Astrocyte (in vitro differentiated cells and primary cell): ENCODE results near the gene PTPRT. TPM values are rescaled to one million over a fixed set of nuclear protein-coding genes. Genes with fewer than 3 reads are reported as not detected.

Experiments
- DNase-seq: peaks from one replicate; pipeline ENCODE4 v3.0.0-alpha.2; 2010; ENCODE audit warnings: low read depth
- FAIRE-seq: peaks from 2 replicates; lab custom pipeline; 2011; peaks lifted over from hg19 to GRCh38; lab: Jason Lieb, UNC
- H2AFZ ChIP-seq: 2 replicates; pipeline ENCODE4 v1.6.0; 2012; ENCODE audit warnings: low read depth, low read length, inconsistent platforms
- H3K27ac ChIP-seq: 2 replicates; pipeline ENCODE4 v1.5.1; 2011; ENCODE audit warnings: low read depth, low read length, inconsistent platforms
- H3K27me3 ChIP-seq: 2 replicates; pipeline ENCODE4 v1.6.0; 2011; ENCODE audit warnings: low read length, inconsistent platforms; ENCODE audit not compliant: insufficient read depth
- H3K36me3 ChIP-seq: 2 replicates; pipeline ENCODE4 v1.5.1; 2011; ENCODE audit warnings: low read length, inconsistent platforms; ENCODE audit not compliant: insufficient read depth
- H3K4me1 ChIP-seq: 2 replicates; pipeline ENCODE4 v1.5.1; 2011; ENCODE audit warnings: low read length, inconsistent platforms; ENCODE audit not compliant: insufficient read depth
- H3K4me2 ChIP-seq: 2 replicates; pipeline ENCODE4 v1.6.0; 2012; ENCODE audit warnings: low read length, inconsistent platforms
- H3K4me3 ChIP-seq: 2 replicates; pipeline ENCODE4 v1.5.1; 2011; ENCODE audit warnings: low read depth, mild to moderate bottlenecking, low read length, inconsistent platforms; ENCODE audit not compliant: insufficient read depth
- H3K79me2 ChIP-seq: 2 replicates; pipeline ENCODE4 v1.6.0; 2012; ENCODE audit warnings: mild to moderate bottlenecking, low read length, inconsistent platforms; ENCODE audit not compliant: insufficient read depth
- H3K9ac ChIP-seq: 2 replicates; pipeline ENCODE4 v1.6.0; 2012; ENCODE audit warnings: mild to moderate bottlenecking, low read length, inconsistent platforms
- H3K9me3 ChIP-seq: 2 replicates; pipeline ENCODE4 v1.5.1; 2012; ENCODE audit warnings: low read depth, mild to moderate bottlenecking, low read length, inconsistent platforms; ENCODE audit not compliant: insufficient read depth
- H4K20me1 ChIP-seq: 2 replicates; pipeline ENCODE4 v1.6.0; 2012; ENCODE audit warnings: low read length, inconsistent platforms; ENCODE audit not compliant: insufficient read depth
- H3K27ac Mint-ChIP-seq: one replicate; pipeline ENCODE4 v1.8.0; 2021; ENCODE audit warnings: mild to moderate bottlenecking, mixed read lengths; ENCODE audit not compliant: unreplicated experiment
- H3K27me3 Mint-ChIP-seq: one replicate; pipeline ENCODE4 v1.8.0; 2021; ENCODE audit warnings: low read depth, mixed read lengths; ENCODE audit not compliant: unreplicated experiment
- H3K36me3 Mint-ChIP-seq: one replicate; pipeline ENCODE4 v1.8.0; 2021; ENCODE audit warnings: low read depth, mixed read lengths; ENCODE audit not compliant: unreplicated experiment
- H3K4me1 Mint-ChIP-seq: one replicate; pipeline ENCODE4 v1.8.0; 2021; ENCODE audit warnings: low read depth, mixed read lengths; ENCODE audit not compliant: unreplicated experiment
- H3K4me3 Mint-ChIP-seq: one replicate; pipeline ENCODE4 v1.8.0; 2021; ENCODE audit warnings: mild to moderate bottlenecking, moderate library complexity, mixed read lengths; ENCODE audit not compliant: unreplicated experiment
- H3K9me3 Mint-ChIP-seq: one replicate; pipeline ENCODE4 v1.8.0; 2021; ENCODE audit warnings: mild to moderate bottlenecking, mixed read lengths; ENCODE audit not compliant: unreplicated experiment
- CTCF ChIP-seq: IDR thresholded peaks from 2 replicates; pipeline ENCODE4 v1.5.1; 2011; ENCODE audit warnings: low read depth, mild to moderate bottlenecking, inconsistent platforms, low read length, moderate library complexity; ENCODE audit not compliant: insufficient read depth
- EZH2 ChIP-seq: IDR thresholded peaks from 2 replicates; pipeline ENCODE4 v1.6.1; 2012; ENCODE audit warnings: mild to moderate bottlenecking, low read length, inconsistent platforms; ENCODE audit not compliant: insufficient read depth
- total RNA-seq: library from RNA; stranded (reverse); gene quantifications from 2 replicates; pipeline ENCODE4 v1.2.1, GENCODE V29; 2021

PTPRT gene
- total RNA-seq, 1 donor from 2014 or later, result 0.25 TPM

GRCh38 chr20:42024653-42025052 lies 1165.1 kb downstream of the PTPRT start:
- H3K4me2 ChIP-seq, result no peak overlapping the region
- no peaks in the 10 kb centered on the region for H3K9me3 ChIP-seq
- H3K79me2 ChIP-seq, result no peaks in the 10 kb centered on the region
- H3K9me3 Mint-ChIP-seq, result peaks cover 5% of the 10 kb centered on the region
- H4K20me1 ChIP-seq, result no peaks in the 10 kb centered on the region
- H3K27ac ChIP-seq, result no peak overlapping the region
- H3K36me3 ChIP-seq, result no peaks in the 10 kb centered on the region
- FAIRE-seq, result no peak
- H3K9ac ChIP-seq, result no peak overlapping the region
- no peaks in the 10 kb centered on the region for H3K4me1 ChIP-seq
- H3K4me1 Mint-ChIP-seq, result no peaks in the 10 kb centered on the region
- H3K4me3 Mint-ChIP-seq, result no peak overlapping the region
- DNase-seq, result no peak
- no peak overlapping the region for H3K27ac Mint-ChIP-seq
- H3K27me3 ChIP-seq, result no peaks in the 10 kb centered on the region
- no peak overlapping the region for H3K4me3 ChIP-seq
- no peak for TF ChIP-seq CTCF
- no peak for TF ChIP-seq EZH2
- no peaks in the 10 kb centered on the region for H3K27me3 Mint-ChIP-seq
- no peak overlapping the region for H2AFZ ChIP-seq
- no peaks in the 10 kb centered on the region for H3K36me3 Mint-ChIP-seq
